RWPE1 (cell line): ENCODE measurements around the gene GAS2.

Experiments used
- CTCF ChIA-PET: fragments of 350-600 bp; sonication (Branson Sonifier 250); formaldehyde crosslinking; extraction: SDS; loops from one replicate; lab custom pipeline; 2021; lab: Yijun Ruan, JAX
- POLR2A ChIA-PET: fragments of 400-600 bp; formaldehyde crosslinking; extraction: SDS; loops from one replicate; lab custom pipeline; 2020; ENCODE audit warnings: antibody characterized with exemption; ENCODE audit not compliant: low non-redundant PET; lab: Yijun Ruan, JAX
- DNase-seq: peaks from one replicate; pipeline ENCODE4 v3.0.0; 2012; ENCODE audit warnings: low spot score
- H3K27ac ChIP-seq: fragments of 450-650 bp; 2 replicates; pipeline ENCODE4 v1.5.1; 2017
- TF ChIP-seq, protein P1 (sequence below): fragments of 450-650 bp; conservative IDR thresholded peaks from 2 replicates; pipeline ENCODE4 v1.5.1; 2017; ENCODE audit warnings: low read depth, mild to moderate bottlenecking

Gene GAS2

DNA sequence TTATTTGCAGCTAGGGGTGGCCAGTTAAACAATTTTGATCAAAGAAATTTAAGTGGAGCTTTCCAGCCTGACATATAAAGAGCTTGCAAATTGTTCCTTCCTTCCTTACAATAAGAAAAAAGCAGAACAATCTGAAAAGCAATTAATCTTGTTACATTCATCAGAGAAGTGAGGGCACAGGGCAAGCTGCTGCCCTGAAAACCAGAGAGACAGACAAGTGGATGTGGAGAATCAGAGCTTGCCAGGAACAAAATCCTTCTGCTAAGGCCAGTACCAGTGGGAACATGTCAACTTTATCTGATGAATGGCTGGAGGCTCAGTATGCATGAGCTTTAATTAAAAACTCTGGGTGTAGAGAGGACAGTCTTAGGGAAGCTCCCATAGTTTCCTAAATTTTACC is 185.1 kb downstream of the GAS2 start:
- no peak for DNase-seq
- ChIA-PET CTCF (no interaction called here), POLR2A (no interaction called here)
- TF ChIP-seq, protein P1, sequence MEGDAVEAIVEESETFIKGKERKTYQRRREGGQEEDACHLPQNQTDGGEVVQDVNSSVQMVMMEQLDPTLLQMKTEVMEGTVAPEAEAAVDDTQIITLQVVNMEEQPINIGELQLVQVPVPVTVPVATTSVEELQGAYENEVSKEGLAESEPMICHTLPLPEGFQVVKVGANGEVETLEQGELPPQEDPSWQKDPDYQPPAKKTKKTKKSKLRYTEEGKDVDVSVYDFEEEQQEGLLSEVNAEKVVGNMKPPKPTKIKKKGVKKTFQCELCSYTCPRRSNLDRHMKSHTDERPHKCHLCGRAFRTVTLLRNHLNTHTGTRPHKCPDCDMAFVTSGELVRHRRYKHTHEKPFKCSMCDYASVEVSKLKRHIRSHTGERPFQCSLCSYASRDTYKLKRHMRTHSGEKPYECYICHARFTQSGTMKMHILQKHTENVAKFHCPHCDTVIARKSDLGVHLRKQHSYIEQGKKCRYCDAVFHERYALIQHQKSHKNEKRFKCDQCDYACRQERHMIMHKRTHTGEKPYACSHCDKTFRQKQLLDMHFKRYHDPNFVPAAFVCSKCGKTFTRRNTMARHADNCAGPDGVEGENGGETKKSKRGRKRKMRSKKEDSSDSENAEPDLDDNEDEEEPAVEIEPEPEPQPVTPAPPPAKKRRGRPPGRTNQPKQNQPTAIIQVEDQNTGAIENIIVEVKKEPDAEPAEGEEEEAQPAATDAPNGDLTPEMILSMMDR = no peak
- no peak overlapping the region for H3K27ac ChIP-seq

DNA sequence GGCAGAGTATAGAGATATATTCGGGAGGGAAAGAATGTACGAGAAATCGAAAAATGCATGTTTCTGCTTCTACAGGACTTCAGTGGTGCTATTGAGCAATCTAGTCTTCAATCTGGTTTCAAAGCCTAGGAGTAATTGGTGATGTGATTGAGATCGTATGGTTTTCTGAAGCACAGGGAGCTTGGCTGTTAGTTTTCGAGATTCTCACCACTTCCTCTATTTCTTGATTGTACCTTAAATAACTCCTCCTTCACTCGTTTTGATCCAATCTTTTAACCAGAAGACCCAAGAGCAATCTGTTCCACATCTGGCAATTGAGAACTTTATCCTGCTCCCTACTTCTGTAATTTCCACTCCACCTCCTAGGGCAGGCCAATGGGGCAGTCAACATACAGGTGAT is 193.3 kb downstream of the GAS2 start:
- POLR2A ChIA-PET = no interaction called here
- H3K27ac ChIP-seq = no peak overlapping the region
- DNase-seq = no peak
- TF ChIP-seq, protein P1 = no peak
- CTCF ChIA-PET = interaction anchor here (0.9 kb wide), 1 partner anchor 161 kb away, joined by 3 read pairs; no protein-coding TSS in a partner anchor

GRCh38 chr11:22860241-22860640 is 193.8 kb downstream of the GAS2 start, which contains the start of gene CCDC179:
Gene CCDC179 (minus strand): TSS chr11:22860474. CDS start chr11:22860421, 53 bp downstream.
- CTCF ChIA-PET = interaction anchor here (0.9 kb wide), 1 partner anchor 161 kb away, joined by 3 read pairs; no protein-coding TSS in a partner anchor
- POLR2A ChIA-PET = no interaction called here
- no peak for DNase-seq
- TF ChIP-seq, protein P1 = no peak
- H3K27ac ChIP-seq = no peak within 1 kb of the TSS
